Left ventricle myocardium inferior (tissue), 1 donor: ENCODE measurements around the gene GRPEL2. TPM values are rescaled to one million over a fixed set of nuclear protein-coding genes. Genes with fewer than 3 reads are reported as not detected.
A peak's percentile ranks its signal among the peaks of the same experiment; 100 is the strongest.

ENCODE experiments used
- DNase-seq: peaks from one replicate; pipeline ENCODE4 v3.0.0-alpha.2; 2020
- H3K27ac ChIP-seq: fragments of 200-600 bp; replicated peaks from 2 replicates; pipeline ENCODE4 v1.8.0; 2021
- H3K27me3 ChIP-seq: fragments of 200-600 bp; 2 replicates; pipeline ENCODE4 v1.8.0; 2021; ENCODE audit warnings: low read depth
- H3K36me3 ChIP-seq: fragments of 200-600 bp; 2 replicates; pipeline ENCODE4 v1.8.0; 2021
- H3K4me1 ChIP-seq: fragments of 200-600 bp; 2 replicates; pipeline ENCODE4 v1.8.0; 2021
- H3K4me3 ChIP-seq: fragments of 200-600 bp; 2 replicates; pipeline ENCODE4 v1.8.0; 2021; ENCODE audit warnings: mild to moderate bottlenecking, moderate library complexity
- H3K9me3 ChIP-seq: fragments of 200-600 bp; replicated peaks from 2 replicates; pipeline ENCODE4 v1.8.0; 2021
- CTCF ChIP-seq: fragments of 200-600 bp; IDR thresholded peaks from 2 replicates; pipeline ENCODE4 v1.8.0; 2021; ENCODE audit warnings: antibody characterized with exemption, mild to moderate bottlenecking, borderline replicate concordance
- intact Hi-C: fragments of 100-400 bp; cut with micrococcal nuclease; formaldehyde crosslinking; loops from one replicate; pipeline ENCODE4 v1.11.0; 2022
- total RNA-seq: library from RNA; stranded (reverse); fragmentation: NEBNext Ultra II Directional; extraction: Animal tissue kit (Norgen Biotek cat#: 25700); gene quantifications from one replicate; pipeline ENCODE4 v1.2.1, GENCODE V29; 2021
- donor health status: DM: no; HTN: yes; CAD: no; lungs with severe emphysema.

GRPEL2 gene
- total RNA-seq, 1 donor from 2014 or later, result 7.6 TPM

- Histone ChIP-seq H3K9me3 (no peaks in the 10 kb centered on the region), H3K36me3 (no peaks in the 10 kb centered on the region), H3K4me1 (peaks cover 22% of the 10 kb centered on the region), H3K27ac (peak overlapping the region; percentile 27), H3K4me3 (no peak overlapping the region), H3K27me3 (no peaks in the 10 kb centered on the region)
- DNase-seq, result no peak
- intact Hi-C loops, result no loop called here
- TF ChIP-seq CTCF, result no peak
Measured at GRCh38 chr5:149401051-149401450, 55.8 kb downstream of the GRPEL2 start.

GRCh38 chr5:149402291-149402690 lies 57.0 kb downstream of the GRPEL2 start:
- H3K27me3 ChIP-seq, result no peaks in the 10 kb centered on the region
- intact Hi-C loops, result no loop called here
- peaks cover 23% of the 10 kb centered on the region for H3K4me1 ChIP-seq
- no peak for DNase-seq
- H3K36me3 ChIP-seq, result no peaks in the 10 kb centered on the region
- H3K27ac ChIP-seq, result no peak overlapping the region
- H3K9me3 ChIP-seq, result no peaks in the 10 kb centered on the region
- no peak for TF ChIP-seq CTCF
- no peak overlapping the region for H3K4me3 ChIP-seq

Other genes with a start within 250 kb of the GRPEL2 start
- 122 TPM for gene ABLIM3, start 204.0 kb upstream of the GRPEL2 start, total RNA-seq
- 40.6 TPM for gene AFAP1L1, start 73.6 kb upstream of the GRPEL2 start, total RNA-seq
- gene PCYOX1L, start 12.5 kb downstream of the GRPEL2 start, total RNA-seq, result 3.2 TPM
- not detected for gene IL17B, start 33.8 kb downstream of the GRPEL2 start, total RNA-seq
- gene CSNK1A1, start 205.9 kb downstream of the GRPEL2 start, total RNA-seq, result 180 TPM
- gene ARHGEF37, start 236.0 kb downstream of the GRPEL2 start, total RNA-seq, result 22.8 TPM